ENCODE measurements around the gene FAM228B.
"Not testable (repeated sequence)": the region's sequence is repeated elsewhere in the genome, so short reads cannot be mapped to it uniquely, and the experiment has no call there.

FAM228B gene

DNA sequence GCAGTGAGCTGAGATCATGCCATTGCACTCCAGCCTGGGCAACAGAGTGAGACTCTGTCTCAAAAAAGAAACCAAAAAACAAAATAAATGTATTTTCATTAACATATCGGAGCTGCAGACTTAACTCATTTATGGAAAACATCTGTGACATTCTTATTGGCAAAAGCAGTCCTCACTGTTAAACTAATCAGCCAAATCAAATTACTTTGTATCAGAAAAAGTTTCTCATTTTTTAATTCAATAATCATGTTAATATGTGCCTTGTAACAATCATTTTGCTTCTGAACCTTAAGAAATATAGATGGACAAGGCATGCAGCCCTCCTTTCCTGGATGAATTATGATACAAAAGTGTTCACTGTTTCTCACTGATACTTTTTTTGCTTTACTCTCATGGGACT is 20.6 kb upstream of the FAM228B start:
- no peak for DNase-seq (ENCODE audit: low read depth, low spot score)

DNA sequence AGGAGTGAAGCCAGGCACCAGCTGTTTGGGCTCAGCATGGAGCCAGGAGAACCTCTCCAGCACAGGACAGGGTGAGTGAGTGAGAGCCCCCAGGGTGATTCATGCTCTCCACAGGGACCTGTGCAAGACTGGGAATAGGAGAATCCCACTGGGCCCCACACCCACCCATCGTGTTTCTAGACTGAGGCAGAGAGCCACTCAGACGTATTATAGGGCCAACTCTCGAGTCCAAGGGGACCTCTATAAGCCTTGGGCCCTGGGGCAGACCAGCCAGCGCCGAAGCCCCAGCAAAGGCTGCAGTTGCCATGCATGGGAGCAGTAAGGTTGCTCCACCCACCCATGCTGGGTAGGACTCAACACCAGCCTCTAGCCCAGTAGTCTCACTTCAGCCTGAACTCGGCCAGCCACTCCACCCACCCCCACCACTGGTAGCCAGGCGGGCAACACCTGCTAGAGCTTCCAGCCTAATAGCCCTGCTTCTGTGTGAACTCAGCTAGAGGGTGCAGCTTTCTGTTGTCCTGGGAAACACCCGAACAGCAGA is 19.1 kb upstream of the FAM228B start:
- no peak for DNase-seq (ENCODE audit: low read depth, low spot score)

GRCh38 chr2:24104906-24105305 is 18.4 kb upstream of the FAM228B start:
- no peak for DNase-seq (ENCODE audit: low read depth, low spot score)

DNA sequence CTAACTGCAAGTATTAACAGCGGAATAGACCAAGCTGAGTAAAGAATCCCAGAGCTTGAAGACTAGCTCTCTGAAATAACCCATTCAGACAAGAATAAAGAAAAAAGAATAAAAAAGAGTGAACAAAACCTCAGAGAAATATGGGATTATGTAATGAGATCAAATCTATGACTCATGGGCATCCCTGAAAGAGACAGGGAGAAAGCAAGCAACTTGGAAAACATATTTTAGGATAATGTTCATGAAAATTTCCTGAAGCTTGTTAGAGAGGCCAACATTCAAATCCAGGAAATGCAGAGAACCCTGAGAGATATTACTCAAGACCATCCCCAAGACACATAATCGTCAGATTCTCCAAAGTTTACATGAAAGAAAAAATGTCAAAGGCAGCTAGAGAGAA is 17.5 kb upstream of the FAM228B start:
- no peak for DNase-seq (ENCODE audit: low read depth, low spot score)

DNA sequence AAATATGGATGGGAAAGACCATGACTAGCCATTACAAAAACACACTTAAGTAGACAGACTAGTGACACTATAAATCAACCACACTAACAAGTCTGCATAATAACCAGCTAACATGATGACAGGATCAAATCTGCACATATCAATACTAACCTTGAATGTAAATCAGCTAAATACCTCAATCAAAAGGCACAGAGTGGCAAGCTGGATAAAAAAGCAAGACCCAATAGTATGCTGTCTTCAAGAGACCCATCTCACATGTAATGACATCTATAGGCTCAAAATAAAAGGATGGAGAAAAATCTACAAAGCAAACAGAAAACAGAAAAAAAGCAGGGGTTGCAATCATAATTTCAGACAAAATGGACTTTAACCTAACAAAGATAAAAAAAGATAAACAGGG is 16.5 kb upstream of the FAM228B start:
- DNase-seq (ENCODE audit: low read depth, low spot score) = no peak

DNA sequence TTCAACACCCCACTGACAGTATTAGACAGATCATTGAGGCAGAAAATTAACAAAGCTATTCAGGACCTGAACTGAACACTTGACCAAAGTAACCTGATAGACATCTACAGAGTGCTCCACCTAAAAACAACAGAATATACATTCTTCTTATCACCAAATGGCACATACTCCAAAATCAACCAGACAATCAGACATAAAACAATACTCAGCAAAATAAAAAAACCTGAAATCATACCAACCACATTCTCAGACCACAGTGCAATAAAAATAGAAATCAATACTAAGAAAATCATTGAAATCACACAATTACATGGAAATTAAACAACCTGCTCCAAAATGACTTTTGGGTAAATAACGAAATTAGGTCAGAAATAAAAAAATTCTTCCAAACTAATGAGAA is 15.9 kb upstream of the FAM228B start:
- no peak for DNase-seq (ENCODE audit: low read depth, low spot score)

GRCh38 chr2:24109431-24109830 is 13.8 kb upstream of the FAM228B start:
- not testable (repeated sequence) for DNase-seq (ENCODE audit: low read depth, low spot score)

GRCh38 chr2:24110660-24111303 is 12.5 kb upstream of the FAM228B start:
- no peak for DNase-seq (ENCODE audit: low read depth, low spot score)

DNA sequence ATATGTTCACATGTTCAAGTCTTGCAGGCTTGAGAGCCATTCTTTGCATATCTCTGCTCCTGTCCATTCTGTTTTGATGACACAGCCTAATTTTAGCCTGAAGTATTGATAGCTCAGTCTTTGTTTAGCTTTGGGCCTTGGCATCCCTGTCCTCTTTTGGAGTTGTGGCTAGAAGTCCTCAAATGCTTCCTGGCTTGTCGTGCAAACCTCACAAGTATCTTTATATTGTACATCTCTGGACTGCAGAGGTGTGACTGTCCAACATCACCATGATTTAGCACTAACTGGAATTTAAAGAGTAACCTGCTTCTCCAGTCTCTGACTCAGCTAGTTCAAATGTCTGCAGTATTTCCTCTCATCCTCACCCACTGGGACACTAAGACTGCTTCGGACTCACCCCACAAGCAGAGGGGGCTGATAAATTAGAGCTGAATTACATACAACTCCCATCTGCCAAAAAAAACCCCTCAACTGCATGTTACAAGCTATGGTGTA is 11.8 kb upstream of the FAM228B start:
- DNase-seq (ENCODE audit: low read depth, low spot score) = no peak

- DNase-seq (ENCODE audit: low read depth, low spot score) = no peak
Observed at GRCh38 chr2:24115057-24115456, 8.2 kb upstream of the FAM228B start.

DNA sequence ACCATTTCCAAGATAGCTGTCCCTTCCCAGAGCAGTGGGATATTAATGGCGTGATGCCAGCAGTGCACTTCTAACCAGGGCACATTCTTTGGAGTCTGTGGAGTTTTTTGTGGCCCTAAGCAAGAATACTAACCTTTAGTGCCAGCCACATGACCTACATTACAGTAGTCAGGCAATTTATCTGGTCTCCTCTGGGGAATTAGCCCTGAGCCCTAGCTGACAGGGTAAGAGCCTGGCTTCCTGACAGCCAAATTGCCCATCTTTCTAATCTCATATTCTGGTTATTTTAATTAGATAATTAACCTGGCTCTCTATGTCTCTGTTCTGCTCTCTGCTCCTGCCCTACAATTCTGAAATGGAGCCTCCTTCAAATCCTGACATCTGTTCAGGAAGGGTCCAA is 5.4 kb upstream of the FAM228B start:
- no peak for DNase-seq (ENCODE audit: low read depth, low spot score)

DNA sequence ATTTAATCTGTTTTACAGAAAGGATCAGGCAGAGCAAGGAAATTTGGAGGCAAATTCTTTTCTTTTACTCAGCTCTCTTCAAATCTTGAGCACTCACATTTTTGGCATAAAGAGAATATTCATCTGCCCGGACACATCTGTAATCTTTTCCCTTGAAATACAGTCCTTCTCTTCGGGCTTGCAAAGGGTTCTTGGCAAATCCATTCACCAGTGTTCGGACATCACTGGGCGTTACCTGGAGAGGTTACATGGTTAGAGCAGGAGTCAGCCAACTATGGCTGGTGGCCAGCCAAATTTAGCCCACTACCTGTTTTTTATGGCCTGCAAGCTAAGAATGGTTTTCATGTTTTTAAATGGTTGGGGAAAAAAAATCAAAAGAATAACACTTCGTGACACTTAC is 2.2 kb upstream of the FAM228B start:
- no peak for DNase-seq (ENCODE audit: low read depth, low spot score)

DNA sequence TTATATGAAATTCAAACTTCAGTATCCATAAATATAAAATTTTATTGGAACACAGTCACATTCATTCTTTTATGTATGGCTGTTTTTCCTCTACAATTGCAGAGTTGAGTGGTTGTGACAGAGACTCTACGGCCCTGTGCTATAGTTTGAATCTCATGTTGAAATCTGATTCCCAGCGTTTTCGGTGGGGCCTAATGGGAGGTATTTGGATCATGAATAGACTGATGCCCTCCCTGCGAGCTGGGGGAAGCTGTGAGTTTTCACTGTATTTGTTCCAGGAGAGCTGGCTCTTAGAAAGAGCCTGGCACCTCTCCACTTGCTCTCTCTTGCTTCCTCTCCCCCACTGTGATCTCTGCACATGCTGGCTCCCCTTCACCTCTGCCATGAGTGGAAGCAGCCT is 1.8 kb upstream of the FAM228B start:
- no peak for DNase-seq (ENCODE audit: low read depth, low spot score)

DNA sequence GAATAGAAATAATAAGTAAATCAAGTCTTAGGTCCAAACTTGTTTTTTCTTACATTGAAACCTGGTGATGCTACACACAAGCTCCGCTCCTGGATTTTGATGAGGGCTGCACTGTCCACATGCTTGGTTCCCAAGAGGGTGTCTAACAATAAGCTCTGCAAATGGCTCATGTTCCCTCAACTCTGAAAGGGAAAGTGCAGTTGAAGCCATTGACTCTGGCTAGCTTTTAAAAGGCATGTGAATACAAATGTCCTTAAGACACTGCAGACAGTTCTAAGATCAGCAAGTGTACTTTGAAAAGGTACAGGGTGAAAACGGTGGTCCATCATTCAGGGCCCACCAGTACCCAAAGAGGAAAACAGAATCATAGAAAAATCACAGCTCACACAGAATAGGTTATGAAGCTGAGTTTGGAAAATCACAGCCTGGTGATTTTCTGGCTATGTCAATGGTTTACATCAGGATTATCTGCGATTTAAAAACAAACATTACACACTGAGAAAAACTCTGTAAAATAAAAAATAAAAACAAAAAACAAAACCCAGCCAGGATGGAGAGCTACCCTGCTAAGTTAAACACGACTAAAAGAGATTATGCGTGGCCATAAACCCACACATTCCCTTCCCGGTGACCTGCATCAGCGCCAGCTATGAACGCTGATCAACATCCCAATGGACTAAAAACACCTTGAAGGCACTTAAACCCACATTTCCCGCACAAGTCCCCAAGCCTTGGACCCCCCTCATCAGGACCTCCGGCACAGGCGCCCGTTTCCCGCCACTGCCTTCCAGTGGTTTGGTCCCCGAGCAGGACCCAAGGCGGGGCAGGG is 689 bp upstream of the FAM228B start:
- no peak for DNase-seq (ENCODE audit: low read depth, low spot score)

DNA sequence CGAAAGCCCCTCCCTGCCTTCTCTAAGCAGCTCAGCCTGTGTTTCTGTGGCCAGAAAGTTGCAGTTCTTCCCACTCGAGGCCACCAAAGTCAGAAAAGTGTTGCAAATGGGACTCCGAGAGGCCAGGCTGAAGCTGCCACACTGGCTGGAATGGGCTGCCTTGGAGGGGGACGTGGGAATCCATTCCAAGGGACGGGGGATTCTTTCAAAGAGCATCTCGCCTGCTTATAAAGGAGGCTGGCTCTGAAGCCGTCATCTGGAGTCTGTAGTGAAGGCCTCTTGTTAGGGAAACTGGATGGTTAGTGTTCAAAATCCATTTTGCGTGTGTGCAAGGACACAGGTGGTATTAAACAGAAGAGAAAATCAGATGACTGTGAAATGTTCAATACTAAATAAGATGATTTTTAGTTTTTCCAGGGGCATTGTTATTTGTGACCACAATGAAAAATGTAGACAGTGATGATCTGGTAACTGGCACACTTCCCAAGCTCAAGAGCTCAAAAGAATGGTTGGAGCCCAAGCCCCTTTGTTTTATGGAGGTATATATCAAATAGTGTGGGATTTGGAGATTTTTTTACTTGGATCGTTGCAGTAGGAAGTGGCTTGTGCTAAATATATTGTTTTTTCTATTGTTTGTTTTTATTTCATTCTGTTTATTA is 782 bp downstream of the FAM228B start:
- DNase-seq (ENCODE audit: low read depth, low spot score) = no peak

- no peak for DNase-seq (ENCODE audit: low read depth, low spot score)
Observed at GRCh38 chr2:24125956-24126355, 2.7 kb downstream of the FAM228B start.

- no peak for DNase-seq (ENCODE audit: low read depth, low spot score)
Observed at GRCh38 chr2:24132543-24132942, 9.3 kb downstream of the FAM228B start.

- not testable (repeated sequence) for DNase-seq (ENCODE audit: low read depth, low spot score)
Observed at GRCh38 chr2:24140305-24140704, 17.0 kb downstream of the FAM228B start.

GRCh38 chr2:24147364-24147763 is 24.1 kb downstream of the FAM228B start:
- DNase-seq (ENCODE audit: low read depth, low spot score) = no peak

GRCh38 chr2:24152413-24153197 is 29.3 kb downstream of the FAM228B start:
- no peak for DNase-seq (ENCODE audit: low read depth, low spot score)

DNA sequence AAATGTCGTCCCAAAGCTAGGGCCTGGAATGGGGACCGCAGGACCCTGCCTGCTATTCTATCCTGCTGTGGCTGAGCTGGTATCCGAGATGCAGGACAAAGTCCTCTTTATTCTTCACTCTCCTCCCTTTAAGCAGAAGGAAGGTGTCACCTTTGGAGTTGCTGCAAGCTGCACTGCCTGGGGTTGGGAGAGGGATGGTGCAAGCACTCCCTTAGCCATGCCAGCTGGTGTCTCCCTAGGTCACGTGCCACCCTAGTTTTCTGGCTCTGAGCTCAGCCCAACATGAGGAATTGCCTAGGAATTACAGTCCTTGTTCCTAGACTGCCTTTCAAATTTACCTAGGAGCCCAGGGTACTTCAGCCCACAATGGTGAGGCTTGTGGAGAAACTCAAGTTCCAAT is 30.2 kb downstream of the FAM228B start:
- no peak for DNase-seq (ENCODE audit: low read depth, low spot score)

GRCh38 chr2:24158131-24158530 is 34.9 kb downstream of the FAM228B start:
- no peak for DNase-seq (ENCODE audit: low read depth, low spot score)

All from iPS DF 19.7 (cell line).